Adrenal gland (tissue), 5 donors: ENCODE measurements around the gene ZNF581.

ENCODE experiments used
- POLR2A ChIP-seq, 2 donors: fragments of 450-650 bp; IDR thresholded peaks; one replicate each; pipeline ENCODE4 v1.6.1; 2017; ENCODE audit warnings: antibody characterized with exemption in 2 of 2, mild to moderate bottlenecking in 2 of 2, moderate library complexity in 1 of 2
- TF ChIP-seq, protein P1 (sequence below), 6 experiments: fragments of 450-650 bp in 4 of 6; fragments of 200-600 bp in 2 of 6; sonication (generic) in 1 of 6; IDR thresholded peaks; 1 replicate in 5 of 6; 2 replicates in 1 of 6; pipeline versions ENCODE4 v1.5.1 to v1.8.0; 2016 to 2021; ENCODE audit warnings: antibody characterized with exemption in 6 of 6, mild to moderate bottlenecking in 2 of 6, moderate library complexity in 1 of 6
- donor health status: DM: no; HTN: no; CAD: no.

DNA sequence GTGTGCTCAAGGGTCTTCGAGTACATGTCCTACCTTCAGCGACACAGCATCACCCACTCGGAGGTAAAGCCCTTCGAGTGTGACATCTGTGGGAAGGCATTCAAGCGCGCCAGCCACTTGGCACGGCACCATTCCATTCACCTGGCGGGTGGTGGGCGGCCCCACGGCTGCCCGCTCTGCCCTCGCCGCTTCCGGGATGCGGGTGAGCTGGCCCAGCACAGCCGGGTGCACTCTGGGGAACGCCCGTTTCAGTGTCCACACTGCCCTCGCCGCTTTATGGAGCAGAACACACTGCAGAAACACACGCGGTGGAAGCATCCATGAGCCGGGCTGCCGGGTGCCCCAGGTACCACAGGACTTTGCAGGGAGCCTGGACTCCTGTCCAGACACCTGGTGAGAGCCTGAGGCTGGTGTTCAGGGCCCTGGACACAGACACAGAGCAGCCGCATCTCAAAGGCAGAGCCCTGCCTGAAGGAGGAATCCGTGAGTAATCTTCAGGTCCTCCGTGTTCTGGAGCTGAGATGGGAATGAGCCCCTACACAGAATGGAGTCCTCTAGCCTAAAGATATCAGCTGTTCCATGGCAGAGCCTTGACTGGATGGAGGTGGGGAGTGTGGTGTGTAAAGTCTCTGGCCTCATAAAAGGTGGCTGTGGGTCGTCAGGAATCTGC is 1.5 kb downstream of the ZNF581 start:
- TF ChIP-seq, protein P1, sequence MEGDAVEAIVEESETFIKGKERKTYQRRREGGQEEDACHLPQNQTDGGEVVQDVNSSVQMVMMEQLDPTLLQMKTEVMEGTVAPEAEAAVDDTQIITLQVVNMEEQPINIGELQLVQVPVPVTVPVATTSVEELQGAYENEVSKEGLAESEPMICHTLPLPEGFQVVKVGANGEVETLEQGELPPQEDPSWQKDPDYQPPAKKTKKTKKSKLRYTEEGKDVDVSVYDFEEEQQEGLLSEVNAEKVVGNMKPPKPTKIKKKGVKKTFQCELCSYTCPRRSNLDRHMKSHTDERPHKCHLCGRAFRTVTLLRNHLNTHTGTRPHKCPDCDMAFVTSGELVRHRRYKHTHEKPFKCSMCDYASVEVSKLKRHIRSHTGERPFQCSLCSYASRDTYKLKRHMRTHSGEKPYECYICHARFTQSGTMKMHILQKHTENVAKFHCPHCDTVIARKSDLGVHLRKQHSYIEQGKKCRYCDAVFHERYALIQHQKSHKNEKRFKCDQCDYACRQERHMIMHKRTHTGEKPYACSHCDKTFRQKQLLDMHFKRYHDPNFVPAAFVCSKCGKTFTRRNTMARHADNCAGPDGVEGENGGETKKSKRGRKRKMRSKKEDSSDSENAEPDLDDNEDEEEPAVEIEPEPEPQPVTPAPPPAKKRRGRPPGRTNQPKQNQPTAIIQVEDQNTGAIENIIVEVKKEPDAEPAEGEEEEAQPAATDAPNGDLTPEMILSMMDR (IDR thresholded peaks at IDR 0.05), result no peak
- TF ChIP-seq POLR2A (IDR thresholded peaks at IDR 0.05), result no peak
